Measurements from ENCODE around the gene KRT84.

Gene KRT84

DNA sequence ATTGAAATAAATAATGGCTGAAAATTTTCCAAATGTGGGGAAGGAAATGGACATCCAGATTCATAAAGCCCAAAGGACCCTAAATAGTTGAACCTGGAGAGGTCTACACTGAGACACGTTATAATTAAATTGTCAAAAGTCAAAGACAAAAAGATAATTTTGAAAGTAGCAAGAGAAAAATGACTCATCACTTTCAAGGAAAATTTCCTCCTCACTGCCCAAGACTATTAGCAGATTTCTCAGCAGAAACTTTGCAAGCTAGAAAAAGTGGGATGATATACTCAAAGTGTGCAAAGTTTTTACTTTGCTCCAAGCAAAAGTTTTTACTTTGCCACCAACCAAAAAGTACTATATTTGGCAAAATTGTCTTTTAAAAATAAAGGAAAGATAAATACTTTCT is 48.4 kb downstream of the KRT84 start:
- Histone ChIP-seq H3K27ac (ENCODE audit: low read depth, low read length) (no peak overlapping the region), H3K4me3 (ENCODE audit: low read depth, low read length) (no peak overlapping the region), H3K9ac (ENCODE audit: low read depth, low read length) (no peak overlapping the region), H3K27me3 (ENCODE audit: control insufficient read depth, insufficient read depth, low read length) (no peaks in the 10 kb centered on the region), H3K36me3 (ENCODE audit: control insufficient read depth, insufficient read depth, low read length) (no peaks in the 10 kb centered on the region), H3K9me3 (ENCODE audit: control insufficient read depth, insufficient read depth, low read length) (no peaks in the 10 kb centered on the region), H3K4me1 (ENCODE audit: control insufficient read depth, insufficient read depth, low read length) (0 out of 2 replicates have a peak, but pooled peaks cover 4% of the 10 kb centered on the region)

DNA sequence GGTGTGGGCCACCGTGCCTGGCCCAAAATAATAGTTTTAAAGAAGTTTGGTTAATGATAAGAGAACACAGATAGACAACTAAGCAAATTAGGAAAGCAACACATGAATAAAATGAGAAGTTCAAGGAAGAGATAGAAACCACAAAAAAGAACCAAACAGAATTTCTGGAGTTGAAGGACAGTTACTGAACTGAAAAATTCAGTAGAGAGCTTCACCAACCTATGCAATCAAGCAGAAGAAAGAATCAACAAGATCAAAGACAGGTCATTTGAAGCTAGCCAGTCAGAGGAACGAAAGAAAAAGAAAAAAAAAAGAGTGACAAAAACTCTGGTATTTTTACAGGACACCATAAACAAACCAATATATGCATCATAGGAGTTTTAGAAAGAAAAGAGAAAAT is 48.8 kb downstream of the KRT84 start:
- H3K36me3 ChIP-seq (ENCODE audit: control insufficient read depth, insufficient read depth, low read length): no peaks in the 10 kb centered on the region
- H3K27me3 ChIP-seq (ENCODE audit: control insufficient read depth, insufficient read depth, low read length): no peaks in the 10 kb centered on the region
- H3K27ac ChIP-seq (ENCODE audit: low read depth, low read length): no peak overlapping the region
- no peak overlapping the region for H3K9ac ChIP-seq (ENCODE audit: low read depth, low read length)
- H3K9me3 ChIP-seq (ENCODE audit: control insufficient read depth, insufficient read depth, low read length): no peaks in the 10 kb centered on the region
- H3K4me3 ChIP-seq (ENCODE audit: low read depth, low read length): no peak overlapping the region
- H3K4me1 ChIP-seq (ENCODE audit: control insufficient read depth, insufficient read depth, low read length): 0 out of 2 replicates have a peak, but pooled peaks cover 4% of the 10 kb centered on the region

DNA sequence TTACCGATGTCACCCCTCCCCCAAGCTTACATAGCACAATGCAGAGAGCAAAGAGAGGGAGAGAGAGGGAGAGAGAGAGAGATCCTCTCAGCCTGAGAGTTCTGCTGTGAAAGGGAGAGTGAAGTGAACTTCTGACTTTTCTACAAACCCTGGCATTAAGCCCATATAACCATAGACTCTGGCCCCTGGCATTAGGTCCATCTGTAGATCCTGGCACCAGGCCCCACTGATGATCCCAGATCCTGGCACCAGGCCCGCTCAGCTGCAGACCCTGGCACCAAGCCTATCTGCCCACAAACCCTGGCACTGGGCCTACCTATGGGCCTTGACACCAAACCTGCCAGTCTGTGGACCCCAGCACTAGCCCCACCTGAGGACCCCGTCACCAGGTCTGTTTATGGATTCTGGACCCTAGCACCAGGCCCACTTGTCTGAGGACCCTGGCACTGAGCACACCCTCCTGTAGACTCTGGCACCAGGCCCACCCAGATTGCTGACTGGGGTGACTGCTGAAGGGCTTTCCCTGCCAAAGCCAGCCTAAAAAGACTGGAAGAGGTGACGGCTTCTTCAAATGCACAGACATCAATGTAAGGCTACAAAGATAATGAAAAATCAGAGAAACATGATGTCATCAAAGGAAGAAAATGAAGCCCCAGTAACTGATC is 49.7 kb downstream of the KRT84 start:
- no peak overlapping the region for H3K27ac ChIP-seq (ENCODE audit: low read depth, low read length)
- 0 out of 2 replicates have a peak, but pooled peaks cover 4% of the 10 kb centered on the region for H3K4me1 ChIP-seq (ENCODE audit: control insufficient read depth, insufficient read depth, low read length)
- H3K9ac ChIP-seq (ENCODE audit: low read depth, low read length): no peak overlapping the region
- no peaks in the 10 kb centered on the region for H3K9me3 ChIP-seq (ENCODE audit: control insufficient read depth, insufficient read depth, low read length)
- no peaks in the 10 kb centered on the region for H3K27me3 ChIP-seq (ENCODE audit: control insufficient read depth, insufficient read depth, low read length)
- H3K4me3 ChIP-seq (ENCODE audit: low read depth, low read length): no peak overlapping the region
- no peaks in the 10 kb centered on the region for H3K36me3 ChIP-seq (ENCODE audit: control insufficient read depth, insufficient read depth, low read length)

DNA sequence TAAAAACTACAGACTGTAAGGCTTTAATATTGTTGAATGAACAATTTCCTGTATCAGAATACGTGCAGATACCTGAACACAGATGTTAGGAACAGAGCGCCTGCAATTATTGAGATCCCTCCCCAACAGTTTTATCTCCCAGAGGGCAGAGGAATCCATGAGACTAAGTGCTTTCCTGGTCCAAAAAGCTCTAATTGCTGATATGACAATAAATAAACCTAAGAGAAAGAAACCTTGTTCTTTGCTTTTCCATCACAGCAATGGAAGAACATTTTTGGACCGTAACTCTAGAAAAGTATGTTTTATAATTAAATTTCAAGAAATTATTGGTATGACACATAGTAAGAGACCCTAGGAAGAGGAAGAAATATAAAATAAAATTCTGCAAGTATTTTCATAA is 51.3 kb downstream of the KRT84 start:
- Histone ChIP-seq H3K9me3 (ENCODE audit: control insufficient read depth, insufficient read depth, low read length) (no peaks in the 10 kb centered on the region), H3K4me3 (ENCODE audit: low read depth, low read length) (no peak overlapping the region), H3K36me3 (ENCODE audit: control insufficient read depth, insufficient read depth, low read length) (no peaks in the 10 kb centered on the region), H3K27me3 (ENCODE audit: control insufficient read depth, insufficient read depth, low read length) (no peaks in the 10 kb centered on the region), H3K9ac (ENCODE audit: low read depth, low read length) (no peak overlapping the region), H3K4me1 (ENCODE audit: control insufficient read depth, insufficient read depth, low read length) (0 out of 2 replicates have a peak, but pooled peaks cover 4% of the 10 kb centered on the region), H3K27ac (ENCODE audit: low read depth, low read length) (no peak overlapping the region)

DNA sequence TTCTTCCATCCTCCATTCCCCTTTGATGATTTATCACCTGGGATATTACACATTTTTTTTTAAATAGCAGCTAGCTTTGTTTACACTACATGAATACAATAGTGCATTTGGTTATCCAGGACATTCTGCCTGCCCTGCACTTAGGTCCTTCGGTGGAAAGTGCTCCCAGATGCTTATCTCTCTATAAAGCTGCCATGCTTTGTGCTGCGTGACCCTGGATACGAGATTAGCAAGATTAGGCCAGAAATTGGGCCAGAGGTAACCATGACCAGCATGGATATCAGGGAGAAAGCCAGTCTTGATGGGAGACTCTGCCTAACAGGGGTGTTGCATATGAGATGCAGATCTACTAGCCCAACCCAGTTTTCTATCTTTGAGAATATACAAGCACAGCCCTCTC is 52.1 kb downstream of the KRT84 start:
- Histone ChIP-seq H3K36me3 (ENCODE audit: control insufficient read depth, insufficient read depth, low read length) (no peaks in the 10 kb centered on the region), H3K9me3 (ENCODE audit: control insufficient read depth, insufficient read depth, low read length) (no peaks in the 10 kb centered on the region), H3K27me3 (ENCODE audit: control insufficient read depth, insufficient read depth, low read length) (no peaks in the 10 kb centered on the region), H3K4me3 (ENCODE audit: low read depth, low read length) (no peak overlapping the region), H3K9ac (ENCODE audit: low read depth, low read length) (no peak overlapping the region), H3K27ac (ENCODE audit: low read depth, low read length) (no peak overlapping the region), H3K4me1 (ENCODE audit: control insufficient read depth, insufficient read depth, low read length) (0 out of 2 replicates have a peak, but pooled peaks cover 4% of the 10 kb centered on the region)

DNA sequence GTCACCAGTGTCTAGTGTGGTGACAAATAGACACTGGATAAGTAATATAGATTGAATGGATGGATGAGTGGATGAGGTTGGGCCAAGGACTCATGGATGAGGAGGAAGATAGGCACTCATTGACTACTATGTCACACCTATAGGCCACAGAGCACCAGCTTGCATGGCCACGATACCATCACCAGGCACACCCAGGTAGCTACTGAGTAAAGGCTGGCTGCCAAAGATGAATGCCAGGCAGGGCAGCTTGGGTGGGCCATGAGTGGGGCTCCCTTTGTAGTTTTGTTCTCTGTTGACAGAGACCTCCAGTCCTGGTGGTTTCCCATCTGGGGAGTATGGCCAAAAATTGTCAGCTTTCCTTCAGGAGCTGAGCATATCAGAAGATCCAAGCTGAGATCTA is 53.1 kb downstream of the KRT84 start:
- Histone ChIP-seq H3K27ac (ENCODE audit: low read depth, low read length) (no peak overlapping the region), H3K9ac (ENCODE audit: low read depth, low read length) (no peak overlapping the region), H3K9me3 (ENCODE audit: control insufficient read depth, insufficient read depth, low read length) (no peaks in the 10 kb centered on the region), H3K4me3 (ENCODE audit: low read depth, low read length) (no peak overlapping the region), H3K36me3 (ENCODE audit: control insufficient read depth, insufficient read depth, low read length) (no peaks in the 10 kb centered on the region), H3K27me3 (ENCODE audit: control insufficient read depth, insufficient read depth, low read length) (no peaks in the 10 kb centered on the region), H3K4me1 (ENCODE audit: control insufficient read depth, insufficient read depth, low read length) (0 out of 2 replicates have a peak, but pooled peaks cover 4% of the 10 kb centered on the region)

DNA sequence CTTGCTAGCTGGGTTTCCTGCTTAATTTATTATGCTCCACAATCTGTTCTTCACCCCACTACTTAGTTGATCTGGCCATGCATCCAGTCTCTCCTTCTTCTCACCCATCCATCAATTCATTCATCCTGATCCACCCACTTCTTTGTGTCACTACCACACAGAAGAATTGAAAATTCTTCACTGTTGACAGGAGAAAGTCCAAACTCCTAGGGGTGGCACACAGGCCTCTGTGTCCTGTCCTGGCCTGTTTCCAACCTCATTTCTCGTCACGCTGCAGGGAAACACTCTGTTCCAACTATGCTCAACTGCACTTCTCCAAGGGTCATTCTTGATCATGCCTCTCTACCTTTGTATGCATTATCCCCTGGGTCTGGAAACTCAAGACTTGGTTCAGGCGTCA is 53.6 kb downstream of the KRT84 start:
- no peak overlapping the region for H3K27ac ChIP-seq (ENCODE audit: low read depth, low read length)

DNA sequence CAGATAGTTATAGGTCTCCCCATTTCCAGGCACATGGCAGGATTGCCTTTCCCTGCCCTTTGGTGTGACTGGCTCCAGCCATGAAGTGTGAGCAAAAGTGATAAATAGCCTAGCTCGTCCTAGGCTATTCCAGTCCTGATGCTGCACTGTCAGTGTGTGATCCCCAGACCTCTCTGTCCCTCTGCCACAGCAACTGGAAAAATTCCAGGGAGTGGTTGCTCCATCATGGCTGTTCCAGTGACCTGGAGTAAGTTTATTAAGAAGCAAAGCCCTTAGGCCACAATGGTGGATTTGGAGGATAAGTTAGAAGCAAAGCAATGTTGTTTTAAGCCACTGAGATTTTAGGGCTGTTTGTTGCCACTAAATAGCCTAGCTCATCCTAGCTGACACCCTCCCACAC is 54.4 kb downstream of the KRT84 start:
- Histone ChIP-seq H3K4me3 (ENCODE audit: low read depth, low read length) (no peak overlapping the region), H3K27ac (ENCODE audit: low read depth, low read length) (no peak overlapping the region), H3K4me1 (ENCODE audit: control insufficient read depth, insufficient read depth, low read length) (0 out of 2 replicates have a peak, but pooled peaks cover 4% of the 10 kb centered on the region), H3K36me3 (ENCODE audit: control insufficient read depth, insufficient read depth, low read length) (no peaks in the 10 kb centered on the region), H3K9ac (ENCODE audit: low read depth, low read length) (no peak overlapping the region), H3K27me3 (ENCODE audit: control insufficient read depth, insufficient read depth, low read length) (no peaks in the 10 kb centered on the region), H3K9me3 (ENCODE audit: control insufficient read depth, insufficient read depth, low read length) (no peaks in the 10 kb centered on the region)

More for the DNA sequence above, 53.6 kb downstream of the KRT84 start:
- H3K4me3 ChIP-seq (ENCODE audit: low read depth, low read length): no peak overlapping the region
- no peaks in the 10 kb centered on the region for H3K36me3 ChIP-seq (ENCODE audit: control insufficient read depth, insufficient read depth, low read length)
- H3K27me3 ChIP-seq (ENCODE audit: control insufficient read depth, insufficient read depth, low read length): no peaks in the 10 kb centered on the region
- H3K9me3 ChIP-seq (ENCODE audit: control insufficient read depth, insufficient read depth, low read length): no peaks in the 10 kb centered on the region
- H3K4me1 ChIP-seq (ENCODE audit: control insufficient read depth, insufficient read depth, low read length): 0 out of 2 replicates have a peak, but pooled peaks cover 4% of the 10 kb centered on the region
- no peak overlapping the region for H3K9ac ChIP-seq (ENCODE audit: low read depth, low read length)

DNA sequence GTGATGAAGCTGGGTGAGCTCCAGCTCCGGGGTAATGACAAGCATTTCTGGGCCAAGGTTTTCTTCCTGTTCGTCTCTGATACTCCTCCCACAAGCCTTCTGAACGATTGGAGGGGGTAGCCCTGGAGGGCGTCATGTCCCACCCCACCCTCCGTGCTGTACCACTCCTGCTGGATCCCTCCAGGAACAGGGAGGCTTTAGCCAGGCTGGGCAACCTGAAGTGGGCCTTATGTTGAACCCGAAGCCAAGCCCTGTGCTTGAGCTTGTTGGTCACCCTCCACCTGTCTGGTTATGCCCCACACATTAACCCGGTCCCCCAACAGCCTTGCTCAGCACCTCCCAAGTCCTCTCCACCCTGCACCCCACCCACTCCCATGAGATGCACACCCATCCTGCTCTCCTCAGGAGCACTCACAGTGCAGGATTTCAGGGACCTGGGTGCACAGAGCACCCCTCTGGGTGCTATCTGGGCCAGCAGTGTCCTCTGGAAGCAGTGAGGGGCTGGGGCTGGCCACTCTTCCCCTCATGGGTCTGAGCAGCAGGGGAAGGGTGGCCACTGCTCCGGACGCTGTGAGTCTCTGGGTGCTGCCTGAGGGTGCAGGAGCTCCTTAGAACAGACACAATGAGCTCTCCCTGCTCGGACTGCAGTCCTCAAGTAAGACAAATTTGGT is 57.5 kb downstream of the KRT84 start:
- H3K36me3 ChIP-seq (ENCODE audit: control insufficient read depth, insufficient read depth, low read length): no peaks in the 10 kb centered on the region
- H3K9ac ChIP-seq (ENCODE audit: low read depth, low read length): no peak overlapping the region
- no peaks in the 10 kb centered on the region for H3K9me3 ChIP-seq (ENCODE audit: control insufficient read depth, insufficient read depth, low read length)
- no peaks in the 10 kb centered on the region; the same call in 1 of the 2 replicates for H3K27me3 ChIP-seq (ENCODE audit: control insufficient read depth, insufficient read depth, low read length)
- no peak overlapping the region for H3K27ac ChIP-seq (ENCODE audit: low read depth, low read length)
- no peak overlapping the region for H3K4me3 ChIP-seq (ENCODE audit: low read depth, low read length)
- no peaks in the 10 kb centered on the region for H3K4me1 ChIP-seq (ENCODE audit: control insufficient read depth, insufficient read depth, low read length)
